Activated CD4-positive, CD25-positive, alpha-beta regulatory T cell treated with anti-CD3 and anti-CD28 coated beads, Interleukin-2, amount 50 U/mL, for 16 hours (primary cell): ENCODE measurements around the gene CFAP45.
"Not testable (repeated sequence)": the region's sequence is repeated elsewhere in the genome, so short reads cannot be mapped to it uniquely, and the experiment has no call there.

Experiments used
- DNase-seq: peaks from one replicate; pipeline ENCODE4 v3.0.0-alpha.2; 2020; ENCODE audit warnings: low read depth, low spot score

CFAP45 gene

GRCh38 chr1:159904036-159904435 lies 4.1 kb upstream of the CFAP45 start:
- not testable (repeated sequence) for DNase-seq

- no peak for DNase-seq
Measured at GRCh38 chr1:159902541-159902940, 2.6 kb upstream of the CFAP45 start.

GRCh38 chr1:159900755-159901360 lies 893 bp upstream of the CFAP45 start:
- DNase-seq: no peak

GRCh38 chr1:159899634-159900033 lies 331 bp downstream of the CFAP45 start:
- not testable (repeated sequence) for DNase-seq

- DNase-seq: no peak
Measured at GRCh38 chr1:159898527-159898926, 1.4 kb downstream of the CFAP45 start.

- no peak for DNase-seq
Measured at GRCh38 chr1:159897962-159898361, 2.0 kb downstream of the CFAP45 start.

GRCh38 chr1:159896546-159896930 lies 3.4 kb downstream of the CFAP45 start:
- no peak for DNase-seq

GRCh38 chr1:159895836-159896545 lies 4.0 kb downstream of the CFAP45 start:
- no peak for DNase-seq

- no peak for DNase-seq
Measured at GRCh38 chr1:159895286-159895685, 4.7 kb downstream of the CFAP45 start.

- no peak for DNase-seq
Measured at GRCh38 chr1:159892944-159893343, 7.0 kb downstream of the CFAP45 start.

- peak; percentile 48 for DNase-seq
Measured at GRCh38 chr1:159891275-159892157, 8.4 kb downstream of the CFAP45 start.

GRCh38 chr1:159890390-159890789 lies 9.6 kb downstream of the CFAP45 start:
- no peak for DNase-seq

GRCh38 chr1:159889821-159890252 lies 10.1 kb downstream of the CFAP45 start:
- no peak for DNase-seq

- DNase-seq: no peak
Measured at GRCh38 chr1:159889202-159889601, 10.8 kb downstream of the CFAP45 start.

- no peak for DNase-seq
Measured at GRCh38 chr1:159884296-159884695, 15.7 kb downstream of the CFAP45 start.

GRCh38 chr1:159883134-159883533 lies 16.8 kb downstream of the CFAP45 start:
- DNase-seq: no peak

GRCh38 chr1:159882527-159882862 lies 17.5 kb downstream of the CFAP45 start:
- DNase-seq: no peak

- DNase-seq: no peak
Measured at GRCh38 chr1:159881622-159882526, 18.1 kb downstream of the CFAP45 start.

GRCh38 chr1:159880430-159880829 lies 19.5 kb downstream of the CFAP45 start:
- DNase-seq: no peak

- no peak for DNase-seq
Measured at GRCh38 chr1:159879977-159880376, 20.0 kb downstream of the CFAP45 start.

GRCh38 chr1:159879136-159879535 lies 20.8 kb downstream of the CFAP45 start:
- DNase-seq: no peak
